NCI-H69 (cell line): ENCODE measurements around the gene MBNL1.
A peak's percentile ranks its signal among the peaks of the same experiment; 100 is the strongest.

Experiments
- DNase-seq: peaks from one replicate; lab custom pipeline; 2025; lab: John Stamatoyannopoulos, UW

The MBNL1 gene

GRCh38 chr3:152448091-152448490 lies 179.4 kb downstream of the MBNL1 start:
- no peak for DNase-seq

GRCh38 chr3:152452318-152452717 lies 183.6 kb downstream of the MBNL1 start:
- DNase-seq: no peak

- no peak for DNase-seq
Measured at GRCh38 chr3:152454076-152454875, 185.5 kb downstream of the MBNL1 start.

GRCh38 chr3:152455989-152456388 lies 187.3 kb downstream of the MBNL1 start:
- DNase-seq: no peak

GRCh38 chr3:152457500-152458375 lies 189.0 kb downstream of the MBNL1 start:
- DNase-seq: no peak

DNA sequence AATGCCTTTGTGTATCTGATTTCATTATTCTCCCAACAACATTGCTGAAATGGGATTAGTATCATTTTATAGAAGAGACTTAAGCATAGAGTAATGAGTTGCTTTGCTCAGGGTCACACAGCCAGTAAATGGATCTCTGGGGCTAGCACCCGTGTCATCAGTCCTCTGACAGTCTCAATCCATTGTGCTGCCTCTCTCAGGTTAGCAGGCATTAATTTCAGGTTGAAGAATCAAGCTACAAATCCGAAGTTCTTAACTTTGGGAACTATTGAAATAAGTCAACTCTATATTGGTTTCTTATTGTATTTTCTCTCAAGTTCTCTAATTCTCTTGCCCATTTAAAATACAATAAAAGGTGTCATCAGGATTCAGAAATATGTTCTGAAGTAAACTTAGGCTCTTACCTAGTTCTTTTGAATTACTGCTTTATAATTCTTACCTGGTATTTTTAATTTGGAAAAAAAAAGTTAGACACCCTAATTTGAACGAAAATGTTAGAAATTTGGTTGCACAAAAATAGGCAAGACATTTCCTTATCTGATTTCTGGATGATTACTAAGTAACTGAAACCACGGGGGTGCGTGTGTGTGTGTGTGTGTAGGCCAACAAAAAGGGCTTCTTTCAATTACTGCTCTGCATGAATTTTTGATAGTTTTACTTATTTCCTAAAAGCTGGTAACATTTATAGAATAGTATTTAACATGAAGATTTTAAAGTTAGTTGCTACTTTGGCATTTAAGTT lies 189.8 kb downstream of the MBNL1 start:
- no peak for DNase-seq

GRCh38 chr3:152459118-152459515 lies 190.4 kb downstream of the MBNL1 start:
- DNase-seq: no peak

- no peak for DNase-seq
Measured at GRCh38 chr3:152459572-152459971, 190.8 kb downstream of the MBNL1 start.

GRCh38 chr3:152460936-152461335 lies 192.2 kb downstream of the MBNL1 start:
- no peak for DNase-seq

DNA sequence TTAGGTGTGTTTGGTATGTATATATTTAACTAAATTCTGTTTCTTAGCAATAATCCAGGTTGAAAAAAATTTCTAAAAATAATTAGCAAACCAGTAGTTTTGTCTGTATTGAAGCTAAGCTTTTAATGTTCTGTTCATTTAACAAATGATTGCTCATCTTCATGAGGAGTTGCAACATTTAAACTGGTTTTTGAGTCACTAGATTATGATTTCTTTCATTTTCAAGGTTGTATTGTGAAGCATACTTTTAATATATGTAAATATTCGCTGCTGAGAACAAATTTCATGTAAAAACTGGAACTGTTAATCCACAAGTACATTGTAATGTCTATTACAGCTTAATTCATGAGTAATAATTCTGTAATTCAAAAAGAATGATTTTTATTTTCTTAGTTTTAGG lies 192.7 kb downstream of the MBNL1 start:
- no peak for DNase-seq

- peak; percentile 6 for DNase-seq
Measured at GRCh38 chr3:152466784-152467183, 198.1 kb downstream of the MBNL1 start.

DNA sequence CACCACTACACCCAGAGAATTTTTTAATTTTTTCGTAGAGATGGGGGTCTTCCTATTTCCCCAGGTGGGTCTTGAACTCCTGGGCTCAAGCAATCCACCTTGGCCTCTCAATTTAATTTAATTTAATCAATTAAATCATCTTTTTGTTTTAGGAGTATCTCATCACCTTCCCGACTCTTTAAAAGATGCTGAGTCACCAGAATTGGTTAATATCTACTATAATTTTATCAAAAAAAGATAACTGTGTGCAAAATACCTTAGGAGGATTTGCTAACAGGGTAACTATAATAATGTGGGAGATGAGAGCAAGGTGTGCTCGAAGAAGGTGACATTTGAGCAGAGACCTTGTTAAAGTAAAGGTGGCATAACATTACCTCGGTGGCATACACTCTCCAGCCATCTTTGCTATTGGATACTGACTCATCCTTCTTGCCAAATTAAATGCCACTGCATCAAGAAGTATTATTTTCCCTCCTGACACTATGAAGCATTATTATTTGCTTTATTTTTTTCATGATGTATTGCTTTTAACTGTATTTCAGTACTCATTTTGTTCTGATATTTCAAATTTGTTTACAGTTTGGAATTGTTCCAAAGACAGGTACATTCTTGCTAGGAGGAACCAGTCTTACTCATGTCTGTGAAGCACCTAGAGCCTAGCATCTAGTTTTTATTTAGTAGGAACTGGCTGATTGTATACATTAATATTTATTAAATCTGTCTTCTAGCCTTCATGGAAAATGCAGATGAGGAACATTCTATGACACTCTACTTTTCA lies 200.7 kb downstream of the MBNL1 start:
- no peak for DNase-seq

DNA sequence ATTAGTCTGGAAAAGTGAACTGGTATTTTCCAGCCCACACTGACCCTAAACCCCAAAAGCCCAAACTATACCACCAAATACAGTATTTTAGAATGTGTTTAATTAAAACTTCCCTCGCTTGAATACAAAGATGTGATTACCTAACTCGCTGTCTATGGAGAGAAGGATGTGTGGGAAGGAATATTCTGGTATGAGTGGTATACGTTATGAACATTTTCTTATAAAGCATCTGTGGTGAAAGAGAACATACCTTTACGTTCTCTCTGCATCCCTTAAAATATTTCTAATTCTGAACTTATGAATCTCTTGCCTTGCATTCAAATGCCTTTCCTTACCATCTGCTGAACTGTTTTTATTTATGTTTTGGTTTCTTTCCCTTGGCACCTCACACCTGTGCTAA lies 201.4 kb downstream of the MBNL1 start:
- no peak for DNase-seq

- DNase-seq: no peak
Measured at GRCh38 chr3:152470893-152471292, 202.2 kb downstream of the MBNL1 start.

DNA sequence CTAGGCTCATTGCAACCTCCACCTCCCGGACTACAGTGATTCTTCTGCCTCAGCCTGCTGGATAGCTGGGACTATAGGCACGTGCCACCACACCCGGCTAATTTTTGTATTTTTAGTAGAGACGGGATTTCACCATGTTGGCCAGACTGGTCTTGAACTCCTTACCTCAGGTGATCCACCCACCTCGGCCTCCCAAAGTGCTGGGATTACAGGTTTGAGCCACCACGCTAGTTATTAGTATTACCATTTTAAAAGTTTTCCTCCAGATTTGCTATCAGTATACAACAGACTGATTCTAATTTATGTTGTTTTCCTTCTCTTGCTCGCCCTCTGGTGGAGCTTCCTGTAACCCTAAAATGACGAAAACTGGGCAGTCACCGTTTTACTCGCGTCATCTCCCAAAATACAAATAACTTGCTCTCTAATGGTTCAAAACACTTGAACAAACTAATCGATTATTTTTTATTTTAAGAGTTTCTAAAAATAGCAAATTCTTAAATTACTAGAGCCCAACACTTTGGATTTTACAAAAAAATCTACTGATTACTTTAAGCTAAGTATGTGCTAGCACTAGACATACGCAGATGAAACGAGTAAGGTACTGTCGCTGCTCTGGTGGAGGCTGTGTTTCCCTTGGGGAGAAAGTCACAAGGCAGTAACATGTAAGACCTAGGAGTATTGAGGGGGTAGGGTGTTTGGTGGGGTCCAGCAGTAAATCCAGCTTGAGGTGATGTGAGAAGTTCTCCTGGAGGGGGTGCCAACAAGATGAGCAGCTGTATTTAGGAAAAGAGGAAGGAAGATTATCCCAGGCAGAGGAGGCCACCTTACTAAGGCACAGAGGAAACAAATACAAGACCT lies 203.3 kb downstream of the MBNL1 start:
- peak; percentile 53 for DNase-seq

GRCh38 chr3:152472672-152472954 lies 203.9 kb downstream of the MBNL1 start:
- DNase-seq: no peak

DNA sequence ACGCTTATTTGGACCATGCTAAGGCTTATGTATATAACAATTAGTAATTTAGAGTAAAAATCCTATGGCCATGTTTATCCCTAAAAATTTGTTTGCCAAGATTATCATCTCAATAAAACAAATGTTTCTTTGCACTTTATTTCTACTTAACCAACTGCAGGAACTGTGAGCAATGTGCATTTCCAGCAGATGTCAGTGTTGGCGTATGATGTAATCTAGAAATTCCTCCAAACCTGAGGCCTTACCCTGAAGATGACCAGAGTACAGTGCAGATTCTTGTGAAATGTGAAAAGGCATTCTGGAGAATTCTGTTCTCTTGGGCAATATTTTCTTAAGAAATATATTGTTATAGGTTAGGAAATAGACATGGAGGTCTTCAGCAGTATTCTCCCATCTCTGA lies 205.9 kb downstream of the MBNL1 start:
- DNase-seq: peak; percentile 27

- DNase-seq: no peak
Measured at GRCh38 chr3:152477422-152477821, 208.7 kb downstream of the MBNL1 start.

GRCh38 chr3:152480282-152480953 lies 211.7 kb downstream of the MBNL1 start:
- no peak for DNase-seq

DNA sequence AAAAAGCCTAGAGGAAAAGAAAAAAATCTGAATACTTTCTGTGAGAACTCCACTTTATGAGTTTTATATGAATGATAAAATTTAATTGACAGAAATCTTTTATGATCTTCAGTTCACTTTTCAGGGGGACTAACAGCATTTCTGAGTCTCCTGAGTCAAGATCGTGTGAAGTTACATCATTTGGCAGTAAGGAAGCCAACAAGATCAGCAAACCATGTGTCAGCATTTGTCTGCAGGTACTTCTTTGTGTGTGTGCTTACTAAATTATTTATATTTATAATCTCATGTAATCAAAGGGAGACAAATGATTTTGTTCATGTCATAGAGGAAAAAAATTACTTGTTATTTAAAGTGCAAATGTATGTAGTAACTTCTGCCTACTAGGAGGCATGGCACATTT lies 217.6 kb downstream of the MBNL1 start:
- no peak for DNase-seq
